Ovary (tissue), 3 donors: ENCODE results near the gene C5orf52.

Source experiments
- POLR2A ChIP-seq: fragments of 450-650 bp; IDR thresholded peaks from one replicate; pipeline ENCODE4 v1.6.1; 2017; ENCODE audit warnings: antibody characterized with exemption, mild to moderate bottlenecking, moderate library complexity
- TF ChIP-seq, protein P1 (sequence below), 3 donors: fragments of 450-650 bp in 2 of 3; fragments of 200-600 bp in 1 of 3; IDR thresholded peaks; one replicate each; pipeline versions ENCODE4 v1.5.1 to v1.8.0; 2016 to 2022; ENCODE audit warnings: antibody characterized with exemption in 3 of 3, mild to moderate bottlenecking in 1 of 3
- donor health status: DM: no; HTN: no; CAD: no.

DNA sequence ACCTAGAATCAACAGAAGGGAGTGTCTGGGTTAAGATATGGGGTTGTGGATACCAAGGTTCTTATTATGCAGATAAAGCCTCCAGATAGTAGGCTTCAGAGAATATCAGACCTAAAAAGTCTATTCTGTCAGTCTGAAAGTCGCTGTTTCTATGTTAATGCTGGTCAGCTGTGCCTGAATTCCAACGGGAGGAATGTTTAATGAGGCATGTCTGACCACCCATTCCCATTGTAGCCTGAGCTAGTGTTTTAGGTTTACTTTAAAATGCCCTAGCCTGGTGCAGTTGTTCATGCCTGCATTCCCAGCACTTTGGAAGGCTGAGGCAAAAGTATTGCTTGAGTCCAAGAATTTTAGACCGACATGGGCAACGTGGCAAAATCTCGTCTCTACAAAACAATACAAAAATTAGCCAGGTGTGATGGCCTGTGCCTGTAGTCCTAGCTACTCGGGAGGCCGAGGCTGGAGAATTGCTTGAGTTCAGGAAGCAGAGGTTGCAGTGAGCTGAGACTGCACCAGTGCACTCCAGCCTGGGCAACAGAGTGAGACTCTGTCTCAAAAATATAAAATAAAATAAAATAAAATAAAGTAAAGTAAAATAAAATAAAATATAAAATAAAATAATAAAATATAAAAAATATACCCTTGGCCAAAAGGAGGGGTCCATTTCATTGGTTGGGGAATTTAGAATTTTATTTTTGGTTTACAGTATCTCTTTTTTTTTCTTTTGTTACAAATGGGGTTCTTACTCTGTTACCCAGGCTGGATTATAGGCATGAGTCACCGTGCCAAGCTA lies 11.3 kb upstream of the C5orf52 start:
- TF ChIP-seq, protein P1, sequence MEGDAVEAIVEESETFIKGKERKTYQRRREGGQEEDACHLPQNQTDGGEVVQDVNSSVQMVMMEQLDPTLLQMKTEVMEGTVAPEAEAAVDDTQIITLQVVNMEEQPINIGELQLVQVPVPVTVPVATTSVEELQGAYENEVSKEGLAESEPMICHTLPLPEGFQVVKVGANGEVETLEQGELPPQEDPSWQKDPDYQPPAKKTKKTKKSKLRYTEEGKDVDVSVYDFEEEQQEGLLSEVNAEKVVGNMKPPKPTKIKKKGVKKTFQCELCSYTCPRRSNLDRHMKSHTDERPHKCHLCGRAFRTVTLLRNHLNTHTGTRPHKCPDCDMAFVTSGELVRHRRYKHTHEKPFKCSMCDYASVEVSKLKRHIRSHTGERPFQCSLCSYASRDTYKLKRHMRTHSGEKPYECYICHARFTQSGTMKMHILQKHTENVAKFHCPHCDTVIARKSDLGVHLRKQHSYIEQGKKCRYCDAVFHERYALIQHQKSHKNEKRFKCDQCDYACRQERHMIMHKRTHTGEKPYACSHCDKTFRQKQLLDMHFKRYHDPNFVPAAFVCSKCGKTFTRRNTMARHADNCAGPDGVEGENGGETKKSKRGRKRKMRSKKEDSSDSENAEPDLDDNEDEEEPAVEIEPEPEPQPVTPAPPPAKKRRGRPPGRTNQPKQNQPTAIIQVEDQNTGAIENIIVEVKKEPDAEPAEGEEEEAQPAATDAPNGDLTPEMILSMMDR (IDR thresholded peaks at IDR 0.05) = no peak
- no peak for TF ChIP-seq POLR2A
